RWPE2 (cell line): ENCODE results near the gene DTNB.
A peak's percentile ranks its signal among the peaks of the same experiment; 100 is the strongest.

Experiments
- ATAC-seq: fragments of 200-7000 bp; cut with Tn5 transposase; 3 replicates; pipeline ENCODE4 v1.9.1; 2021; ENCODE audit warnings: low read depth
- DNase-seq: peaks from one replicate; pipeline ENCODE4 v3.0.0-alpha.2; 2020; ENCODE audit warnings: low spot score
- H3K27ac ChIP-seq: fragments of 450-650 bp; 2 replicates; pipeline ENCODE4 v1.5.1; 2017; ENCODE audit warnings: mild to moderate bottlenecking; ENCODE audit not compliant: poor library complexity, severe bottlenecking
- H3K27me3 ChIP-seq: fragments of 250-450 bp; sonication (Bioruptor Pico); 2 replicates; pipeline ENCODE4 v1.5.1; 2021; ENCODE audit warnings: mild to moderate bottlenecking, moderate library complexity; ENCODE audit not compliant: insufficient read depth, poor library complexity, severe bottlenecking
- H3K36me3 ChIP-seq: fragments of 250-450 bp; sonication (Bioruptor Pico); 2 replicates; pipeline ENCODE4 v1.5.1; 2020; ENCODE audit warnings: low read depth, mild to moderate bottlenecking, moderate library complexity
- H3K4me1 ChIP-seq: fragments of 250-450 bp; sonication (Bioruptor Pico); 2 replicates; pipeline ENCODE4 v1.5.1; 2021; ENCODE audit warnings: mild to moderate bottlenecking, moderate library complexity; ENCODE audit not compliant: insufficient read depth, poor library complexity, severe bottlenecking
- H3K4me3 ChIP-seq: fragments of 250-450 bp; sonication (Bioruptor Pico); 2 replicates; pipeline ENCODE4 v1.5.1; 2021; ENCODE audit warnings: mild to moderate bottlenecking, moderate library complexity; ENCODE audit not compliant: severe bottlenecking
- H3K9me3 ChIP-seq: fragments of 250-450 bp; sonication (Bioruptor Pico); 2 replicates; pipeline ENCODE4 v1.5.1; 2021; ENCODE audit warnings: mild to moderate bottlenecking, moderate library complexity; ENCODE audit not compliant: severe bottlenecking
- CTCF ChIP-seq: fragments of 450-650 bp; IDR thresholded peaks from one replicate; pipeline ENCODE4 v1.5.1; 2017; ENCODE audit warnings: mild to moderate bottlenecking, moderate library complexity; ENCODE audit not compliant: poor library complexity, severe bottlenecking

The DTNB gene

GRCh38 chr2:25342372-25343186 lies 330.8 kb downstream of the DTNB start:
- Histone ChIP-seq H3K4me1 (peaks cover 4% of the 10 kb centered on the region), H3K4me3 (peak overlapping the region; percentile 83), H3K27ac (peak overlapping the region; percentile 10), H3K36me3 (no peaks in the 10 kb centered on the region), H3K9me3 (no peaks in the 10 kb centered on the region), H3K27me3 (no peaks in the 10 kb centered on the region)
- TF ChIP-seq CTCF: peak; percentile 87
- DNase-seq: no peak
- peak; percentile 86 for ATAC-seq

- DNase-seq (no peak), ATAC-seq (peak; percentile 43)
- Histone ChIP-seq H3K27ac (peak within 1 kb of the TSS; percentile 10), H3K4me3 (peak within 1 kb of the TSS; percentile 83), H3K36me3 (no peaks in the 10 kb centered on the region), H3K9me3 (no peaks in the 10 kb centered on the region), H3K4me1 (no peaks in the 10 kb centered on the region), H3K27me3 (no peaks in the 10 kb centered on the region)
- TF ChIP-seq CTCF: no peak
Observed at GRCh38 chr2:25341753-25342371, 331.5 kb downstream of the DTNB start, which contains the start of gene DNMT3A. TSS of gene DNMT3A (minus strand) at chr2:25341925. CDS start at chr2:25313984, 27,941 bp downstream.

- H3K36me3 ChIP-seq: no peaks in the 10 kb centered on the region
- H3K27ac ChIP-seq: peak overlapping the region; percentile 10
- H3K4me3 ChIP-seq: peak overlapping the region; percentile 83
- no peaks in the 10 kb centered on the region for H3K4me1 ChIP-seq
- H3K9me3 ChIP-seq: no peaks in the 10 kb centered on the region
- TF ChIP-seq CTCF: no peak
- ATAC-seq (no peak), DNase-seq (no peak)
- H3K27me3 ChIP-seq: no peaks in the 10 kb centered on the region
Observed at GRCh38 chr2:25341011-25341727, 332.2 kb downstream of the DTNB start.

GRCh38 chr2:25340181-25340921 lies 333.0 kb downstream of the DTNB start:
- H3K27ac ChIP-seq: no peak overlapping the region
- no peaks in the 10 kb centered on the region for H3K9me3 ChIP-seq
- no peak for TF ChIP-seq CTCF
- DNase-seq (no peak), ATAC-seq (no peak)
- H3K27me3 ChIP-seq: no peaks in the 10 kb centered on the region
- H3K4me1 ChIP-seq: no peaks in the 10 kb centered on the region
- H3K36me3 ChIP-seq: no peaks in the 10 kb centered on the region
- H3K4me3 ChIP-seq: peak overlapping the region; percentile 83
